Activated CD4-positive, alpha-beta memory T cell treated with anti-CD3 and anti-CD28 coated beads for 36 hours (primary cell): Measurements from ENCODE around the gene FRY. TPM values are rescaled to one million over a fixed set of nuclear protein-coding genes. Genes with fewer than 3 reads are reported as not detected.

Experiments used
- CTCF ChIA-PET: fragments of 350-600 bp; sonication (Branson Sonifier 250); formaldehyde crosslinking; loops from one replicate; lab custom pipeline; 2021; ENCODE audit warnings: antibody characterized with exemption, inconsistent platforms; lab: Charles Lee
- POLR2A ChIA-PET: fragments of 350-600 bp; sonication (Branson Sonifier 250); formaldehyde crosslinking; loops from one replicate; lab custom pipeline; 2021; ENCODE audit warnings: antibody characterized with exemption; lab: Charles Lee
- DNase-seq: peaks from one replicate; pipeline ENCODE4 v3.0.0-alpha.2; 2020
- H3K27ac Mint-ChIP-seq: one replicate; pipeline ENCODE4 v1.8.0; 2021; ENCODE audit warnings: mixed read lengths
- H3K27me3 Mint-ChIP-seq: one replicate; pipeline ENCODE4 v1.8.0; 2021; ENCODE audit warnings: mixed read lengths
- H3K36me3 Mint-ChIP-seq: one replicate; pipeline ENCODE4 v1.8.0; 2021; ENCODE audit warnings: mixed read lengths
- H3K4me1 Mint-ChIP-seq: one replicate; pipeline ENCODE4 v1.8.0; 2021; ENCODE audit warnings: low read depth, mixed read lengths
- H3K4me3 Mint-ChIP-seq: one replicate; pipeline ENCODE4 v1.8.0; 2021; ENCODE audit warnings: mild to moderate bottlenecking, mixed read lengths
- H3K9me3 Mint-ChIP-seq: one replicate; pipeline ENCODE4 v1.8.0; 2021; ENCODE audit warnings: mixed read lengths
- intact Hi-C: fragments of 100-400 bp; cut with micrococcal nuclease; formaldehyde crosslinking; loops from one replicate; pipeline ENCODE4 v1.15.1; 2023
- total RNA-seq, 2 experiments: library from RNA; stranded (reverse); gene quantifications; one replicate each; pipeline ENCODE4 v1.2.3, GENCODE V29; 2021

Gene FRY
- total RNA-seq, 2 experiments from 2014 or later = 4.4 to 5.3 TPM

GRCh38 chr13:32124743-32125142, 93.2 kb downstream of the FRY start:
- POLR2A ChIA-PET = no interaction called here
- DNase-seq = no peak
- intact Hi-C loops = no loop called here
- CTCF ChIA-PET = no interaction called here
- Mint-ChIP-seq H3K9me3 (peaks cover 5% of the 10 kb centered on the region), H3K27me3 (no peaks in the 10 kb centered on the region), H3K4me1 (peaks cover 3% of the 10 kb centered on the region), H3K4me3 (no peak overlapping the region), H3K27ac (no peak overlapping the region), H3K36me3 (peaks cover 20% of the 10 kb centered on the region)

- H3K4me3 Mint-ChIP-seq = no peak overlapping the region
- H3K9me3 Mint-ChIP-seq = peaks cover 5% of the 10 kb centered on the region
- CTCF ChIA-PET = no interaction called here
- H3K36me3 Mint-ChIP-seq = peaks cover 20% of the 10 kb centered on the region
- no peaks in the 10 kb centered on the region for H3K27me3 Mint-ChIP-seq
- intact Hi-C loops = no loop called here
- H3K4me1 Mint-ChIP-seq = peaks cover 3% of the 10 kb centered on the region
- POLR2A ChIA-PET = no interaction called here
- H3K27ac Mint-ChIP-seq = no peak overlapping the region
- no peak for DNase-seq
Measured at GRCh38 chr13:32125221-32125689, 93.7 kb downstream of the FRY start.

- intact Hi-C loops = no loop called here
- H3K36me3 Mint-ChIP-seq = peaks cover 17% of the 10 kb centered on the region
- peaks cover 5% of the 10 kb centered on the region for H3K9me3 Mint-ChIP-seq
- no peak for DNase-seq
- POLR2A ChIA-PET = no interaction called here
- H3K27me3 Mint-ChIP-seq = no peaks in the 10 kb centered on the region
- CTCF ChIA-PET = no interaction called here
- H3K4me1 Mint-ChIP-seq = peaks cover 3% of the 10 kb centered on the region
- no peak overlapping the region for H3K27ac Mint-ChIP-seq
- H3K4me3 Mint-ChIP-seq = no peak overlapping the region
Measured at GRCh38 chr13:32125751-32126150, 94.2 kb downstream of the FRY start.

- no peak overlapping the region for H3K4me3 Mint-ChIP-seq
- H3K27ac Mint-ChIP-seq = no peak overlapping the region
- DNase-seq = no peak
- ChIA-PET POLR2A (no interaction called here), CTCF (no interaction called here)
- intact Hi-C loops = no loop called here
- peaks cover 5% of the 10 kb centered on the region for H3K9me3 Mint-ChIP-seq
- H3K27me3 Mint-ChIP-seq = no peaks in the 10 kb centered on the region
- peaks cover 13% of the 10 kb centered on the region for H3K36me3 Mint-ChIP-seq
- peaks cover 1% of the 10 kb centered on the region for H3K4me1 Mint-ChIP-seq
Measured at GRCh38 chr13:32126278-32126677, 94.7 kb downstream of the FRY start.

GRCh38 chr13:32126756-32127155, 95.2 kb downstream of the FRY start:
- no peak for DNase-seq
- POLR2A ChIA-PET = no interaction called here
- intact Hi-C loops = no loop called here
- no peak overlapping the region for H3K27ac Mint-ChIP-seq
- no peaks in the 10 kb centered on the region for H3K27me3 Mint-ChIP-seq
- no peaks in the 10 kb centered on the region for H3K4me1 Mint-ChIP-seq
- H3K36me3 Mint-ChIP-seq = peaks cover 8% of the 10 kb centered on the region
- CTCF ChIA-PET = no interaction called here
- H3K9me3 Mint-ChIP-seq = peaks cover 5% of the 10 kb centered on the region
- H3K4me3 Mint-ChIP-seq = no peak overlapping the region

GRCh38 chr13:32127691-32128090, 96.1 kb downstream of the FRY start:
- H3K27ac Mint-ChIP-seq = no peak overlapping the region
- intact Hi-C loops = no loop called here
- no peak for DNase-seq
- H3K9me3 Mint-ChIP-seq = peaks cover 1% of the 10 kb centered on the region
- no peaks in the 10 kb centered on the region for H3K27me3 Mint-ChIP-seq
- H3K36me3 Mint-ChIP-seq = peaks cover 9% of the 10 kb centered on the region
- POLR2A ChIA-PET = no interaction called here
- CTCF ChIA-PET = no interaction called here
- H3K4me1 Mint-ChIP-seq = no peaks in the 10 kb centered on the region
- no peak overlapping the region for H3K4me3 Mint-ChIP-seq

GRCh38 chr13:32134241-32135055, 102.9 kb downstream of the FRY start:
- Mint-ChIP-seq H3K27me3 (no peaks in the 10 kb centered on the region), H3K27ac (no peak overlapping the region), H3K4me3 (no peak overlapping the region), H3K36me3 (peaks cover 5% of the 10 kb centered on the region), H3K4me1 (no peaks in the 10 kb centered on the region), H3K9me3 (no peaks in the 10 kb centered on the region)
- ChIA-PET POLR2A (no interaction called here), CTCF (no interaction called here)
- intact Hi-C loops = no loop called here
- DNase-seq = no peak

- Mint-ChIP-seq H3K9me3 (no peaks in the 10 kb centered on the region), H3K4me3 (no peak overlapping the region), H3K27ac (no peak overlapping the region), H3K27me3 (no peaks in the 10 kb centered on the region), H3K36me3 (peaks cover 5% of the 10 kb centered on the region), H3K4me1 (no peaks in the 10 kb centered on the region)
- intact Hi-C loops = no loop called here
- ChIA-PET POLR2A (no interaction called here), CTCF (no interaction called here)
- DNase-seq = no peak
Measured at GRCh38 chr13:32135056-32135390, 103.4 kb downstream of the FRY start.

GRCh38 chr13:32135655-32136054, 104.1 kb downstream of the FRY start:
- Mint-ChIP-seq H3K4me3 (no peak overlapping the region), H3K27me3 (no peaks in the 10 kb centered on the region), H3K36me3 (peaks cover 5% of the 10 kb centered on the region), H3K9me3 (no peaks in the 10 kb centered on the region), H3K4me1 (no peaks in the 10 kb centered on the region), H3K27ac (no peak overlapping the region)
- no peak for DNase-seq
- intact Hi-C loops = no loop called here
- POLR2A ChIA-PET = no interaction called here
- CTCF ChIA-PET = no interaction called here

- H3K27ac Mint-ChIP-seq = no peak overlapping the region
- H3K4me1 Mint-ChIP-seq = no peaks in the 10 kb centered on the region
- intact Hi-C loops = no loop called here
- no peak overlapping the region for H3K4me3 Mint-ChIP-seq
- no peaks in the 10 kb centered on the region for H3K9me3 Mint-ChIP-seq
- no peaks in the 10 kb centered on the region for H3K27me3 Mint-ChIP-seq
- peaks cover 5% of the 10 kb centered on the region for H3K36me3 Mint-ChIP-seq
- no peak for DNase-seq
- ChIA-PET CTCF (no interaction called here), POLR2A (no interaction called here)
Measured at GRCh38 chr13:32136061-32136460, 104.5 kb downstream of the FRY start.

GRCh38 chr13:32136716-32137115, 105.1 kb downstream of the FRY start:
- intact Hi-C loops = no loop called here
- Mint-ChIP-seq H3K9me3 (no peaks in the 10 kb centered on the region), H3K27ac (no peak overlapping the region), H3K36me3 (peaks cover 5% of the 10 kb centered on the region), H3K4me3 (no peak overlapping the region), H3K27me3 (no peaks in the 10 kb centered on the region), H3K4me1 (no peaks in the 10 kb centered on the region)
- DNase-seq = no peak
- POLR2A ChIA-PET = no interaction called here
- CTCF ChIA-PET = no interaction called here

- POLR2A ChIA-PET = no interaction called here
- CTCF ChIA-PET = no interaction called here
- no peaks in the 10 kb centered on the region for H3K27me3 Mint-ChIP-seq
- no peaks in the 10 kb centered on the region for H3K9me3 Mint-ChIP-seq
- no peak overlapping the region for H3K27ac Mint-ChIP-seq
- no peak overlapping the region for H3K4me3 Mint-ChIP-seq
- intact Hi-C loops = no loop called here
- H3K36me3 Mint-ChIP-seq = no peaks in the 10 kb centered on the region
- H3K4me1 Mint-ChIP-seq = no peaks in the 10 kb centered on the region
- DNase-seq = no peak
Measured at GRCh38 chr13:32139251-32139650, 107.7 kb downstream of the FRY start.

GRCh38 chr13:32140109-32140508, 108.5 kb downstream of the FRY start:
- no peaks in the 10 kb centered on the region for H3K9me3 Mint-ChIP-seq
- no peaks in the 10 kb centered on the region for H3K4me1 Mint-ChIP-seq
- H3K27me3 Mint-ChIP-seq = no peaks in the 10 kb centered on the region
- POLR2A ChIA-PET = interaction anchor here (0.7 kb wide), 1 partner anchor 38 kb away, joined by 3 read pairs; no protein-coding TSS in a partner anchor
- DNase-seq = no peak
- CTCF ChIA-PET = no interaction called here
- intact Hi-C loops = no loop called here
- H3K36me3 Mint-ChIP-seq = no peaks in the 10 kb centered on the region
- H3K27ac Mint-ChIP-seq = no peak overlapping the region
- no peak overlapping the region for H3K4me3 Mint-ChIP-seq
